DND-41 (cell line): ENCODE data around the gene MEI1.

Experiments used
- CTCF ChIP-seq: IDR thresholded peaks from 2 replicates; pipeline ENCODE4 v1.5.1; 2012; ENCODE audit warnings: borderline replicate concordance, low read length, moderate library complexity, mild to moderate bottlenecking; ENCODE audit not compliant: poor library complexity, severe bottlenecking; ENCODE audit errors: extremely low read depth
- EZH2 ChIP-seq: IDR thresholded peaks from 3 replicates; pipeline ENCODE4 v1.6.1; 2012; ENCODE audit warnings: borderline replicate concordance, low read depth, mild to moderate bottlenecking, moderate library complexity, low read length, inconsistent platforms; ENCODE audit not compliant: severe bottlenecking

- TF ChIP-seq CTCF (no peak), EZH2 (no peak)
Measured at GRCh38 chr22:41739576-41739975, 40.3 kb downstream of the MEI1 start.
